Effector CD8-positive, alpha-beta T cell (primary cell): ENCODE data around the gene KCNJ3.

Experiments
- DNase-seq: peaks from one replicate; lab custom pipeline; 2025; lab: John Stamatoyannopoulos, UW
- total RNA-seq, 4 experiments: gene quantifications; one replicate each; lab custom pipeline; 2026; lab: John Stamatoyannopoulos, UW

The KCNJ3 gene, protein sequence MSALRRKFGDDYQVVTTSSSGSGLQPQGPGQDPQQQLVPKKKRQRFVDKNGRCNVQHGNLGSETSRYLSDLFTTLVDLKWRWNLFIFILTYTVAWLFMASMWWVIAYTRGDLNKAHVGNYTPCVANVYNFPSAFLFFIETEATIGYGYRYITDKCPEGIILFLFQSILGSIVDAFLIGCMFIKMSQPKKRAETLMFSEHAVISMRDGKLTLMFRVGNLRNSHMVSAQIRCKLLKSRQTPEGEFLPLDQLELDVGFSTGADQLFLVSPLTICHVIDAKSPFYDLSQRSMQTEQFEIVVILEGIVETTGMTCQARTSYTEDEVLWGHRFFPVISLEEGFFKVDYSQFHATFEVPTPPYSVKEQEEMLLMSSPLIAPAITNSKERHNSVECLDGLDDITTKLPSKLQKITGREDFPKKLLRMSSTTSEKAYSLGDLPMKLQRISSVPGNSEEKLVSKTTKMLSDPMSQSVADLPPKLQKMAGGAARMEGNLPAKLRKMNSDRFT
- 0 reads per million in 4 experiments for total RNA-seq

DNA sequence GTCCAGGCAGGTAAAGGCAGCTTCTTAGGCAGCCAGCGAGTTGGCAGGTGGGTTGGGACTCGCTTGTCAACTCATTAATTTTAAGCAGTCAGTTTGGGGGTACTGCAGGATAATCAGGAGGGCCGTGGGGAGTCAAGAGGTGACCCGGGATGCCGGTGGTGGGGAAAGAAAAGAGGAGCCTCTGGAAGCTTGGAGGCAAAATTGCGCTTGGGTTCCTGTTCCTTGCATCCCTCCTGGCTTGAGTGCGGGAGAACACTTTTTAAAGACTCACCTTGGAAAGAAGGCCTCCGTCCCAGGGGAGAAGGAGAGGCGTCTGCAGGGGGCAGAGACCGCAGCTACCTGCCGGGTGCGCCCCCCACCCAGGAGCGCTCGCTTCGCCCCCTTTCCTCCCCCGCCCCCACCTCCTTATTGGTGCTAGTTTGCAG lies at the start of gene KCNJ3:
Gene KCNJ3, plus strand, starts transcription at position 400 of the 425 bp plus-strand sequence. CDS start 81 bp downstream, outside the sequence.
- no peak for DNase-seq

DNA sequence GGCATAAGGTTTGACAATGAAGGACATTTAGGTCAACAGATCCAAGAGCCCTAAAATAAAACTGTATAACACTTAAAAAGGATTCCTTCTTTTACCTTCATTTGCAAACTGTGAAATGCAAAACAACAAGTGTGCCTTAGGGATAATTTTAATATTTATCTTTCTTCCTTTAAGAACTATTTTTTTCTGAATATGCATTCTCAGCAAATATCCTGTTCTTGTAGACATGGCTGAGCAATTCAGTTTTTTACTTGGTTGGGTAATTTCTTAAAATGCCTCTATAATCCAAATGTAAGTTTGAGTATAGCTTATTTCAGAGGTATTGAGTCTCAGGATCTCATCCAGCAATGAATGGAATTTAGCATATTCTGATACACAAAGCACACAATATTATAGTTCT lies 43.0 kb upstream of the KCNJ3 start:
- DNase-seq, result no peak

DNA sequence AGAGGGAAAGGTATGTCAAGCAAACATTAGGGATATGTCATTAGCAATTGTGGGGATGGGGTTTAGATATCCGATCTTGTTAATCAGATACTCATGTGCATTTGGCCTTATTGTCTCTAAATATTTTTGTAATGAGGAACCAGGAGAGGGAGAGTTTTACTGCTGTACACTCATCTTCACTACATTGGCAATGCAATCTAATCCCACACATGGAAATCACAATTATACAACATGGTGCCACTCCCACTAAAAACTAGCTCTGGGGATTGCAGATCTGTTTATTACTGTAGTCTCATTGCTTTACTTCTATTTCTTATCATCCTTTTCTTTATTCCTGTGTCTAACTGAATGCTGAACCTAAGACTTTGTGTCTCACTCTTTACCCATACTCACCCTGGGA lies 39.6 kb upstream of the KCNJ3 start:
- DNase-seq, result no peak

DNA sequence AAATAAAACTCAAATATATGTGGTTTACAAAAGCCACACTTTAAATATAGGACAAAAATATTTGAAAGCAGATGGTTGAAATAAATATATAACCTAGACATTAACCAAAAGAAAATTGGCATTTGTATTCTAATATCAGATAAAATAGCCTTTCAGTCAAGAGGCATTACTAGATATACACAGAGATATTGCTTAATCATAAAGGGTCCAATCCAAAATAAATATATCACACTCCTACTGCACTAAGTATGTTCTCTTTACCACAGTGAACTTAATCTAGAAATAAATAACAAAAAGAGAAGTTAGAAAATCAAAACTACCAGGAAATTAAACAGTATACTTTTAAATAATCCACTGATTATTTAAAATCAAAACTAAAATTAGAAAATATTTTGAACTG lies 34.2 kb upstream of the KCNJ3 start:
- DNase-seq, result no peak

DNA sequence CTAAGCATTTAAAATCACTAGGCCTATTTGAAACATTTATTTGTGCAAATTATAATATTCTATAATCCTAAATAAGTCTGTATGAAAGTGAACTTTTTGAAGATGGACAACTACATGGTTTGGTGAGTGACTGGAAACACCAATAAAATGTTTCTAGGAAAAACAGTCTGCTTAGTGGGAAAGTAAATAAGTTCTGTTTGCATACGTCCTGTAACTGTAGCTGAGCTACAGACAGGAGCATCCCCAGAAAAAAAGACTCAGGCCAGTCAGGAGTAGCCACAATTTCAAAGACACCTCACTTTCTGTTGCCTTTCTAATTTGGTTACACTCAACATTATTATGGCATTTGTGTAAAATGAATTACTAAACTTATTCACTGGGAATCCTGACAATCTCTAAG lies 28.4 kb upstream of the KCNJ3 start:
- no peak for DNase-seq

DNA sequence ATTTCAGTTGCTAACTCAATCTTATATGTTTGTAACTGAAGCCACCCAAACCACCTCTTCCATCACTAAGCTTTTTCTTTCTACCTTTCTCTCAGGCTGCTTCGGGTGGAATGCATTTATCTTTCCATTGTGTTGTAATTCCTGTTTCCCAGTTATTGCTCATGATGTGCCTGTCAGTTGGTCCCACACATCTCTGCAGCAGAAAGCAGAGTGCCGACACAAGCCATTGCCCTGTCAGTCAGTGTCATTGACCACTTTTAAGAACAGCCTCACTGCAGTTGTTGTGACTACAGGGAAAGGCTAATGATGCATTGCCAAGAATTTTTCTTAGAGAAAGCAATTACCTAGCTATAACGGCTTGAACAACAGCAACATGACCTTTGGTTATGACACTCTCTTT lies 24.8 kb upstream of the KCNJ3 start:
- no peak for DNase-seq

DNA sequence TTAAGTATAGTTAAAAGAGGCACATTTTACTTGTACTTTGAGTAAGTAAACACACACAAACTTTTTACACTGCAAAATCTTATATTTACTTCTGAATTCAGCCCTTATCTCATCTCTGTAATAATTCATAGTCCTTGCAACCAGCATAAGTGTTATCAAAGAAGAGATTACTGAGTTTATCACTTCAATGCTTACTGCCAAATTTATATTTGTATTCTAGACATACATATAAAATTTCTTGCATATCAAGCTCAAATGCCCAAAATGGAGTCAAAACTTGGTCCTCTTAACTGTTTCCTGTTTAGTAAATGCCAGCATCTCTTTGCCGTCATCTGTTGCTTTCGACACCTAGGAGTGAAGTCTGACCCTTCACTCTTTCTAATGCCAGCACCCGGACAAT lies 21.1 kb upstream of the KCNJ3 start:
- DNase-seq, result no peak

DNA sequence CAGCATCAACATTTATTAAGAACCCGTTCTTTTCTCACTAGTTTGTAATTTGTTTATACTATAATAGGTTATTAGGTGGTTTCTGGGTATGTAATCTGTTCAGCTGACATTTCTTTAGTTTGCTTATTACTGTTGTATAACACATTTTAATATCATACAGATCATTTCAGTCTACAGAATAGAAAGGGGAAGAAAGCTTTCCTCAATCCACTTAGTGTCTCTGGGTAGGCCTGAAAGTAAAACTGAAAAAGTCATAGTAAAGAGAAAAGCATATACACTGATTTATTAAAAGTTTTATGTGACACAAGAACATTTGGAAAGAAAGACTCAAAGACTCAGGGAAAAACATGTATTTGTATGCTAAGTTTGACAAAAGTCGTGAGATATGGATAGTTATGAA lies 16.8 kb upstream of the KCNJ3 start:
- no peak for DNase-seq

DNA sequence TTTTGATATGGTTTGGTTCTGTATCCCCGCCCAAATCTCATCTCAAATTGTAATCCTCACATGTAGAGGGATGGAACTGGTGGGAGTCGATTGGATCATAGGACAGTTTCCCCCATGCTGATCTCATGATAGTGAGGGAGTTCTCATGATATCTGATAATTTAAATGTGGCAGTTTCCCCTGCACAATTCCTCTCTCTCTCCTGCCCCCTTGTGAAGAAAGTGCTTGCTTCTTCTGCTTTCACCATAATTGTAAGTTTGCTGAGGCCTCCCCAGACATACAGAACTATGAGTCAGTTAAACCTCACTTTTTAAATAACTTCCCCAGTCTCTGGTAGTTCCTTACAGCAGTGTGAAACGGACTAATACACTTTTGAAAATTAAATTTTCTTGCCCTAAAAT lies 12.3 kb upstream of the KCNJ3 start:
- no peak for DNase-seq

DNA sequence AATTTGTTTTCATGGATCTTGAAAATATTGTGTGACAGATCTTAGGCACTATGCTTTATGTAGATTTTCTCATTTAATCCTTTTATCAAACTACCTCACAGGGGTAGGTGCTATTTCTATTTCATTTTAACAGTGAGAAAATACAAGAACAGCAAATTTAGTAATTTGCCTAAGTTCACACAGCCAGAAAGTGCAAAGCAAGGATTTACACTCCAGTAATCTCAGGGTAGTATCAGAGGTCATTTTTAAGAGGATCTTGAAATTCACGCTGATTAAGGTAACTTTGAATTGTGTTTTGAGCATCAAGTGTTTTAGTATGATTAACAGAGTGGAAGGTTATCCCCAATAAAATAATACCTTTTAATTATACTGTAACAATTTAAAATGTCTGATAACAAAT lies 10.1 kb upstream of the KCNJ3 start:
- no peak for DNase-seq

DNA sequence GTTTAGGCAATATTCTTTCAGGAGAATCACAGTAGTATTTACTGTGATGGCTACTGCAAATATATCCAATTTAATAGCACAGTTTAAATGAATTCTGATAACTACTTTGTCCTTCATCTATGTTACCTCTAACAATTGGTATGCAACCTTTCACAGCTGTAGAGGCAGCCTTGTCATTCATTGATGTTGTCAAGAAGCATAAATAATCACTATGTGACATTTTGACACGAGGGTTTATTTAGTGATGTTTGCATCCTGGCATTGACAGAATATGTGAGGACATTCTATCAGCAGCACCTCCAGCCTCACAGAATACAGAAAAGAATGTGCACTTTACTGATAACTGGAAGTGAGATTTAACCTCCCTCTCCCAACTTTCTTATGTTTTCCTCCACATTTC lies 9.3 kb upstream of the KCNJ3 start:
- DNase-seq, result no peak

DNA sequence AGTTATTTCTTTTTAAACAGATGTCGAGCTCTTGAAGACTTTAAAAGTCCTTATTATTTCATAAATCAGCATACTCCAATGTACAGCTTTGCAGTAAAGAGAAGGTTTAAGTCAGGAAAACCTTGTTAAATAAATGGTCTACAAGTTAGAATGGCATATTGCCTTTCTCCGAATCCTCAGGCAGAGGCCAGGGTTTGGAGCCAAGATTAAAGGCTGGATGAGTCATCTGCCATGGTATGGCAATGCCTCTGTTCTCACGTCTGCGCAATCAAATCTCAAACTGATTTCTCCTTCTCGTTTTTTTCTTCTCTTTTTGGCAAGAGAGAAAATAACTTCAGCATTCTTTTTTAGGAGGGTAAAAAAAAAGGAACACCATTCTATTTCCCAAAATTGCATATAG lies 5.6 kb upstream of the KCNJ3 start:
- no peak for DNase-seq

DNA sequence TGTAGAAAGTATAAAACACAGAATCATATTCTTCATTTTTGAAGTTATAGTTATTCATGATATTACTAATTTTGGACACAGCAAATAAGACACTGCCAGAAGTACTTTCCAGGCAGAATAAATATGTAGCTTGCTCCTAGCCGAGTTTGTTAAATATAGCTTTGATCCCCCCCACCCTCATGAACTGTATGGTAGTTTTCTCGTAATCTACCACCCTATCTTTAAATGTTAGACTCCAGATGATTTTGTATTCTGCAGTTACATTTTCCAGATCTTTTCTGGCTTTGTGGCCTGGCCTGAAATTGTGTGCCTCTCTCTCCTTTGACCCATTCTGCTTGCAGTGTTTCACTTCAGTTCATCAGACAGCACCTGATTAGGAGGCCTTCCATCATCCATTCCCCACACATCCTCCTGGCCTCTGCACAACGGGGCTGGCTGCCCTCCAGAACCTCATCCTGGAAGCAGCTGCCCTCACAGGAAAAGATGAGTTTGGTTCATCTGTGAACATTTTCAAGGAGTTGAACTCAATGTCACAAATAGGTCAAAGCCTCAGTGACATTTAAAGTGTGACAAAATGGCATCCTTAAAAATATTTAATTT lies 4.7 kb upstream of the KCNJ3 start:
- DNase-seq, result no peak

DNA sequence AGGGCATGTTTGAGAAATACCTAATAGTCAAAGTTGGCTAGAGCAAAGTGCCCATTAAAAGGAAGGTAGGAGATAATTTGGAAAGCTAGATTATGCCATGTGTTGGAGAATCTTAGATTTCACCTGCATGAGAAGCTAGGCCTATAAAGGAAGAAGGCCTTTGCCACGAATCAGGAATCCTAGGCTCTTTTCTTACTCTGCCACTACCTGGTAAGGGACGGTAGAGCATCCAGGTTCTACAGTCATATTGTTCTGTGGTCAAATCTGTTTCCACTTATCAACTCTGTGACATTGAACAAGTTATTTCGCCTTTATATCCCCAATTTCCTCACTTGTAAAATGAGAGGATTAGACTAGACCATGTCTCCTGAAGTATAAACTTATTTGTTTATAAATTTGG lies 3.6 kb upstream of the KCNJ3 start:
- DNase-seq, result no peak

DNA sequence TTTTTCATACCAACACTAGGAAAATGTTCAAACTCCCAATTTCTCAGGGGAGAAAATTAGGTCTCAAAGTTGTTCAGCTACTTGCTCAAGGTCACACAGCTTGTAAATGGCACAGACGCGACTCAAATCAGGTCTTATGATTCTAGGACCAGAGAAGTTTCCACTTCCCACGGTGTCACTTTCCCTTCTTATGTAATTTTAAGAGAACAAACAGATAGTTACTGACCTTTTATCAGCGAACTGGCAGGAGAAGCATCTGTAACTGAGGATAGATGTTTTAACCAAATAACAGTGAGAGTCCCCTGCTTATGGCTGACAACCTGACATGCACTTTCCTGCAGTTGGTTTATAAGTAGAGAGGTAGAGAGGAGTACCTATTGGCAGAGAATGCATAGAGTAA lies 2.1 kb upstream of the KCNJ3 start:
- no peak for DNase-seq

DNA sequence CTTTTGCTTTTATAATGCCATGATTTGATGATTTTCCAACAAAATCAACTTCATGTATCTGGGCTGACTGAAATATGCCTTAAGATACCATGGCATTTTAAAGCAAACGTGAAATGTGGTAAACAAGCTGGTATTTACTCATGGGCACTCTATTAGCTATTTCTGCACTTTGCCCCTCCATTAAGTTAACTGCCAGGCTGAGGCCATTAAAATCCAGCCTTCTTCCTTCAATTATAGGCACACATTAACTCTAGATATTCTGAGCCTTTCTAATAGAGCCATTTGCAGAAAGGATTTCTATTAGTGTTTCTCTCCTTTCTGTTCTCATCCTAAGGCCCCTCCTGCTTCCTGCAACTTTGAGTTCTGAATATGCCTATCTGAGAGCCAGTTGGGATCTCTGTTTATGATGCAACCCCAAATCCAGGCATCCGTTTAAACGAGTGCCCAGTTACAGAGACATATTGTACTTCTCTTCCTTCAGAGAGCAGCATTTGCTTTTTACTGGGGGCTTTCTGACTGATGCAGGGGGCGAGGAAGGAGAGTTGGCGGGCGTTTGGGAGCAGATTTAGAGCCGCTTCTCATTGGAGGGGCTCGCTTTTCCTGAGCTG lies 1.6 kb upstream of the KCNJ3 start:
- DNase-seq, result no peak

DNA sequence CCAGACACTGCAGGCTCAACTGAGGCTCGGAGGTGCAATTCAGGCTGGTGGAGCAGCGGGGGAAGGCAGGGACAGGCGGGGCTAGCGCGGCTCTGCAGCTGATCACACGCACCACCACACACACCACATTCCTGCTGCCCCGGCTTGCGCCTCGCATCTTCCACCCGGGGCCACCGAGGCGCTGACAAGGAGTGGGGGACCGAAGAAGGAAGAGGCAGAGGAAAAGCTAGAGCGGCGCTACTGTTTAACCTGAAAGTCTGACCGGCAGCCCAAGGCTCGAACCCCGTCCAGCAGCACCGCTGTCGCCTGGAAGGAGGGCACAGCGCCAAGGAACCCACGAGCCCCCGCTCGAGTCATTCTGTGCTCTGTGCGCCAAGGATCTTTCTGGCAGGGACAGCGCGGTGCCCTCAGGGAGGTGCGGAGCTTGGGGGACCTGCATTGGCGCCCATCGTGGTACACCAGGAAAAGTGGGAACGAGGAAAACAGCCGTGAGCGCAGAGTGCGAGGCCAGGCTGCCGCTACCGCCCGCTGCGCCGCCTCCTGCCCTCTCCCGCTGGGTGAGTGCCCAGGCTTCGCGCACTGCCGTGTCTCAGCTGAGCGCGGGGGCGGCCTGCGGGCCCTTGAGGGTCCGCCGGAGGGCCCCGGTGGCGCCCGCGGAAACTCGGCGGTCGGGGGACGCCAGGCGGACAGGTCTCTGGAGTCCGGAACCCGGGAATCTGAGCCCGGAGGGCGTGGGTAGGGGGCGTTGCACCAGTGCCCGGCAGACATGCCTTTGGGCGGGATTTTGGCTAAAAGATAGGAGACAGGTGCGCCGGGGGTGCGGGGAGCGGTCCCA lies 860 bp upstream of the KCNJ3 start:
- DNase-seq, result no peak

DNA sequence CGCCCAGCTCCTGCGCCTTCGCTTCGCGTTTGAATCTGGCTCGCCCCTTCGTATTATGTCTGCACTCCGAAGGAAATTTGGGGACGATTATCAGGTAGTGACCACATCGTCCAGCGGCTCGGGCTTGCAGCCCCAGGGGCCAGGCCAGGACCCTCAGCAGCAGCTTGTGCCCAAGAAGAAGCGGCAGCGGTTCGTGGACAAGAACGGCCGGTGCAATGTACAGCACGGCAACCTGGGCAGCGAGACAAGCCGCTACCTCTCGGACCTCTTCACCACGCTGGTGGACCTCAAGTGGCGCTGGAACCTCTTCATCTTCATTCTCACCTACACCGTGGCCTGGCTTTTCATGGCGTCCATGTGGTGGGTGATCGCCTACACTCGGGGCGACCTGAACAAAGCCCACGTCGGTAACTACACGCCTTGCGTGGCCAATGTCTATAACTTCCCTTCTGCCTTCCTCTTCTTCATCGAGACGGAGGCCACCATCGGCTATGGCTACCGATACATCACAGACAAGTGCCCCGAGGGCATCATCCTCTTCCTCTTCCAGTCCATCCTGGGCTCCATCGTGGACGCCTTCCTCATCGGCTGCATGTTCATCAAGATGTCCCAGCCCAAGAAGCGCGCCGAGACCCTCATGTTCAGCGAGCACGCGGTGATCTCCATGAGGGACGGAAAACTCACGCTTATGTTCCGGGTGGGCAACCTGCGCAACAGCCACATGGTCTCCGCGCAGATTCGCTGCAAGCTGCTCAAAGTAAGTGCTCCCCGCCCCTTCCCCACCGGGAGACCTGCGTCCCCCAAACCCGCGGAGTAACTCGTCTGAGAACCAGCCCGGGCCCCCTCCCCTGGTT lies 453 bp downstream of the KCNJ3 start:
- no peak for DNase-seq

DNA sequence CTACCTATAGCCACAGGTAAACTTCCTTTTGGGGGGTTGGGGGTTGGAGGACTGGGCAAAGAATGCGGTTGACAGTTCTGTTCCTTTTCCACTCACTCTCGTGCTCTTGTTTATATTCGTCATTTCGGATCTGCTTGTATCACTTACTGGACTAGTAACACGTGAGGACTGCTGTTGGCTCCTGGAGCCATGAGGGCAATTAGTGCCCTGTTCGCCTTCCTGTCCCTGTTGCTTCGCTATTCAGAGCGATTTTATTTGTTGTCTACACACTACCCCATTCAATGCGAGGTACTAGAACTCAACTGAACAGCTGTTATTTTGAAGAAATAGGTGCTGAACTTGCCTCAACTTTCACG lies 1.1 kb downstream of the KCNJ3 start:
- DNase-seq, result no peak

DNA sequence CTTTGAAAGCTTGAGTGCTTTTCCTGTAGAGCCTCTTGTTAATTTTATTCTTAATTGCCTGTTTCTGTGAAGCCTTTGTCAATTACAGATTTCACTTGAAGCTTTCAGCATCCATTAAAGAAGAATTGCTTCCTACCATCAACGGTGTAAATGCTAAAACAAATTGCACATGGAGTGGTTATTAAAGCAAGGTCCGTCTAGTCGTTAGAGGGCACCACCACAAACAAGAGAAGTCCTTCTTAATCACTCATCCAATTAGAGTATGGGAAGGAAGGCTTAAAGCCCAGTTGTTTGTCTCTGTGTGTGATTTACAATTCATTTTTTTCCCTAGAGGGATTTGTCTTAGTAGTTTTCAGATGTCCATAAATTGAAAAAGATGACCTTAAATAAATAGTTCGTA lies 1.6 kb downstream of the KCNJ3 start:
- no peak for DNase-seq

DNA sequence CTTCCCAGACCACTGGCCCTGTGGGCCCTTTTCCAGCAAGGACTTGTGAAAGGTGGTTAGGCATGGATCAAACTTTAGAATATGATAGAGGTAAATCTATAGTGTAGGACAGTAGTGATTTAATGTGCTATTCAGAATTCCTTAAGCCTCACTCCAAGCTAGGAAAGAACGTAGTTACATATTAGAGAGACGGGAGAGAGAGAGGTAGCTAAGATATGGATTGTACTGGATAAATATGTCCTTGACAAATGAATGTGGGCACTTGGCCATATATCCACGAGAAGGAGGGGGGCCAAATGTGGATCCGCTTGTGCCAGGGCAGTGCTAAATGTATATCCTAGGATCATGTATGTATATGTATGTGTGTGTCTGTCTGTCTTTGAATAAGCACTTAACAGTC lies 6.5 kb downstream of the KCNJ3 start:
- DNase-seq, result no peak
